ENCODE results near the gene MAP1LC3A.

DNA sequence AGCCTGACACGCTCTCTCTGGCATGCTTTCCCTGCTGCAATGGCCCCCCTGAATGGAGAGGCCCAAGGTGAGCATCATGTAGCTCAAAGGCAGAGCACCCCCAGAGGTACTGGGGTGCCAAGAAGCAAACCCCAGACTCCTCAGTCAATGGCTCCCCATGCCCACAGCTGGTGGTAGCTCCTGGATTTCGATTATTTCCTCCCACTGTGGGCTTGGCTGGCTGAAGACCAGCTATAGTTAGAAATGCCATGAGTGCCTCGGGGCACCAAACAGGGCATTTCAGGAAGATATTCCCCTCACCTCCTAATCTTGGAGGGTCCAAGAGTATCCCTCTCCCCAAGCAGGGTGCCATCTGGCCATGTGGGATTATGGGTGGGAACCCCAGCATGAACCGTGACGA is 16.8 kb downstream of the MAP1LC3A start:
- no peak for TF ChIP-seq CTCF (IDR thresholded peaks at IDR 0.05)
- TF ChIP-seq POLR2A (IDR thresholded peaks at IDR 0.05), result no peak

Measured in body of pancreas (tissue), 4 donors.